ES-I3 (cell line): ENCODE results near the gene B4GALT1.

Source experiments
- H3K36me3 ChIP-seq: 2 replicates; pipeline ENCODE4 v1.6.1; 2013; ENCODE audit warnings: mild to moderate bottlenecking, low read length, control low read depth, moderate library complexity; ENCODE audit not compliant: insufficient read depth
- H3K4me1 ChIP-seq: 2 replicates; pipeline ENCODE4 v1.6.1; 2013; ENCODE audit warnings: mild to moderate bottlenecking, control low read depth, low read length; ENCODE audit not compliant: insufficient read depth
- H3K9ac ChIP-seq: 2 replicates; pipeline ENCODE4 v1.6.1; 2013; ENCODE audit warnings: low read depth, mild to moderate bottlenecking, low read length, moderate library complexity
- H3K9me3 ChIP-seq: 2 replicates; pipeline ENCODE4 v1.6.1; 2013; ENCODE audit warnings: mild to moderate bottlenecking, low read length, moderate library complexity; ENCODE audit not compliant: control insufficient read depth, insufficient read depth

Gene B4GALT1

GRCh38 chr9:33130961-33131789 lies 36.0 kb downstream of the B4GALT1 start:
- Histone ChIP-seq H3K36me3 (no peaks in the 10 kb centered on the region; the same call in none of the 2 replicates), H3K9me3 (no peaks in the 10 kb centered on the region), H3K4me1 (0 out of 2 replicates have a peak, but pooled peaks cover 2% of the 10 kb centered on the region), H3K9ac (no peak overlapping the region)

GRCh38 chr9:33129886-33130881 lies 37.0 kb downstream of the B4GALT1 start:
- H3K9ac ChIP-seq, result no peak overlapping the region
- H3K36me3 ChIP-seq, result no peaks in the 10 kb centered on the region; the same call in none of the 2 replicates
- H3K4me1 ChIP-seq, result 0 out of 2 replicates have a peak, but pooled peaks cover 2% of the 10 kb centered on the region
- no peaks in the 10 kb centered on the region for H3K9me3 ChIP-seq

- no peaks in the 10 kb centered on the region for H3K9me3 ChIP-seq
- no peaks in the 10 kb centered on the region; the same call in none of the 2 replicates for H3K36me3 ChIP-seq
- H3K9ac ChIP-seq, result no peak overlapping the region
- H3K4me1 ChIP-seq, result 0 out of 2 replicates have a peak, but pooled peaks cover 2% of the 10 kb centered on the region
Observed at GRCh38 chr9:33129251-33129885, 37.8 kb downstream of the B4GALT1 start.

GRCh38 chr9:33128570-33128969 lies 38.6 kb downstream of the B4GALT1 start:
- H3K36me3 ChIP-seq, result no peaks in the 10 kb centered on the region; the same call in none of the 2 replicates
- H3K9ac ChIP-seq, result no peak overlapping the region
- no peaks in the 10 kb centered on the region for H3K9me3 ChIP-seq
- 0 out of 2 replicates have a peak, but pooled peaks cover 2% of the 10 kb centered on the region for H3K4me1 ChIP-seq

- Histone ChIP-seq H3K36me3 (no peaks in the 10 kb centered on the region; the same call in none of the 2 replicates), H3K9ac (no peak overlapping the region), H3K4me1 (0 out of 2 replicates have a peak, but pooled peaks cover 2% of the 10 kb centered on the region), H3K9me3 (no peaks in the 10 kb centered on the region)
Observed at GRCh38 chr9:33127881-33128280, 39.3 kb downstream of the B4GALT1 start.

GRCh38 chr9:33125871-33126823 lies 41.0 kb downstream of the B4GALT1 start:
- no peaks in the 10 kb centered on the region for H3K9me3 ChIP-seq
- H3K9ac ChIP-seq, result no peak overlapping the region
- no peaks in the 10 kb centered on the region; the same call in 1 of the 2 replicates for H3K36me3 ChIP-seq
- H3K4me1 ChIP-seq, result 0 out of 2 replicates have a peak, but pooled peaks cover 2% of the 10 kb centered on the region

GRCh38 chr9:33125461-33125860 lies 41.7 kb downstream of the B4GALT1 start:
- Histone ChIP-seq H3K4me1 (0 out of 2 replicates have a peak, but pooled peaks cover 2% of the 10 kb centered on the region), H3K36me3 (no peaks in the 10 kb centered on the region; the same call in 1 of the 2 replicates), H3K9ac (no peak overlapping the region), H3K9me3 (no peaks in the 10 kb centered on the region)

- Histone ChIP-seq H3K36me3 (no peaks in the 10 kb centered on the region; the same call in 1 of the 2 replicates), H3K9ac (no peak overlapping the region)
Observed at GRCh38 chr9:33124751-33125381, 42.3 kb downstream of the B4GALT1 start.

GRCh38 chr9:33124046-33124445 lies 43.1 kb downstream of the B4GALT1 start:
- Histone ChIP-seq H3K9ac (no peak overlapping the region), H3K36me3 (no peaks in the 10 kb centered on the region; the same call in 1 of the 2 replicates), H3K4me1 (0 out of 2 replicates have a peak, but pooled peaks cover 2% of the 10 kb centered on the region), H3K9me3 (no peaks in the 10 kb centered on the region)

More at GRCh38 chr9:33124751-33125381, 42.3 kb downstream of the B4GALT1 start:
- Histone ChIP-seq H3K9me3 (no peaks in the 10 kb centered on the region), H3K4me1 (0 out of 2 replicates have a peak, but pooled peaks cover 2% of the 10 kb centered on the region)

- Histone ChIP-seq H3K36me3 (no peaks in the 10 kb centered on the region; the same call in 1 of the 2 replicates), H3K9ac (no peak overlapping the region), H3K9me3 (no peaks in the 10 kb centered on the region), H3K4me1 (0 out of 2 replicates have a peak, but pooled peaks cover 2% of the 10 kb centered on the region)
Observed at GRCh38 chr9:33123407-33124031, 43.6 kb downstream of the B4GALT1 start.

- Histone ChIP-seq H3K4me1 (no peaks in the 10 kb centered on the region), H3K9ac (no peak overlapping the region), H3K36me3 (no peaks in the 10 kb centered on the region), H3K9me3 (no peaks in the 10 kb centered on the region)
Observed at GRCh38 chr9:33120620-33121019, 46.5 kb downstream of the B4GALT1 start.

GRCh38 chr9:33117796-33118195 lies 49.3 kb downstream of the B4GALT1 start:
- H3K9me3 ChIP-seq, result no peaks in the 10 kb centered on the region
- no peaks in the 10 kb centered on the region for H3K4me1 ChIP-seq
- no peak overlapping the region for H3K9ac ChIP-seq
- H3K36me3 ChIP-seq, result no peaks in the 10 kb centered on the region
